Left colon (tissue), 2 donors: Measurements from ENCODE around the gene ADAMTS2. TPM values are rescaled to one million over a fixed set of nuclear protein-coding genes. Genes with fewer than 3 reads are reported as not detected.
A peak's percentile ranks its signal among the peaks of the same experiment; 100 is the strongest.

Experiments
- ATAC-seq: fragments of 200-7000 bp; cut with Tn5 transposase; one replicate; pipeline ENCODE4 v1.9.1; 2020; ENCODE audit warnings: mild to moderate bottlenecking, moderate library complexity
- DNase-seq, 2 donors: peaks; one replicate each; pipeline ENCODE4 v3.0.0-alpha.2; 2020
- intact Hi-C, 2 donors: fragments of 100-400 bp; cut with DNase I in 1 of 2; cut with micrococcal nuclease in 1 of 2; formaldehyde crosslinking; loops; one replicate each; pipeline versions ENCODE4 v1.11.2 to v1.14.0; 2022; cut with DNase I, micrococcal nuclease
- total RNA-seq, 2 donors: library from RNA; stranded (reverse); fragmentation: NEBNext Ultra II Directional; extraction: Animal tissue kit (Norgen Biotek cat#: 25700); gene quantifications; one replicate each; pipeline ENCODE4 v1.2.1, GENCODE V29; 2021
- donor health status: DM: no; HTN: no; CAD: no.
- donor health status: DM: yes; HTN: yes; CAD: no.

The ADAMTS2 gene
- total RNA-seq, 2 donors from 2014 or later, result 2.6 to 4.4 TPM

- ATAC-seq (no peak), DNase-seq (peak in 1 of 2 donors; percentile 9)
- intact Hi-C loops, result no loop called here
Observed at GRCh38 chr5:179125789-179126505, 219.3 kb downstream of the ADAMTS2 start.

- no peak for ATAC-seq
- intact Hi-C loops, result no loop called here
- DNase-seq, result peak in 1 of 2 donors; percentile 10
Observed at GRCh38 chr5:179124853-179125788, 220.1 kb downstream of the ADAMTS2 start.

- intact Hi-C loops, result no loop called here
- ATAC-seq (no peak), DNase-seq (no peak)
Observed at GRCh38 chr5:179124273-179124852, 220.9 kb downstream of the ADAMTS2 start.

- intact Hi-C loops, result no loop called here
- no peak for DNase-seq
- ATAC-seq, result no peak
Observed at GRCh38 chr5:179123491-179124272, 221.6 kb downstream of the ADAMTS2 start.

- intact Hi-C loops, result no loop called here
- ATAC-seq, result no peak
- DNase-seq, result no peak
Observed at GRCh38 chr5:179123109-179123426, 222.2 kb downstream of the ADAMTS2 start.

GRCh38 chr5:179122411-179123108 is 222.7 kb downstream of the ADAMTS2 start:
- DNase-seq (no peak), ATAC-seq (no peak)
- intact Hi-C loops, result no loop called here

- ATAC-seq (no peak), DNase-seq (no peak)
- intact Hi-C loops, result no loop called here
Observed at GRCh38 chr5:179121667-179122111, 223.6 kb downstream of the ADAMTS2 start.

GRCh38 chr5:179120951-179121666 is 224.2 kb downstream of the ADAMTS2 start:
- intact Hi-C loops, result no loop called here
- no peak for DNase-seq

GRCh38 chr5:179120421-179120861 is 224.8 kb downstream of the ADAMTS2 start:
- intact Hi-C loops, result no loop called here
- no peak for DNase-seq

More at GRCh38 chr5:179120951-179121666, 224.2 kb downstream of the ADAMTS2 start:
- no peak for ATAC-seq

GRCh38 chr5:179119415-179120170 is 225.7 kb downstream of the ADAMTS2 start:
- DNase-seq, result peak in 1 of 2 donors; percentile 11
- intact Hi-C loops, result no loop called here
- ATAC-seq, result no peak

More at GRCh38 chr5:179120421-179120861, 224.8 kb downstream of the ADAMTS2 start:
- ATAC-seq, result no peak

GRCh38 chr5:179118756-179119414 is 226.4 kb downstream of the ADAMTS2 start:
- intact Hi-C loops, result no loop called here
- DNase-seq, result peak in 1 of 2 donors; percentile 2

GRCh38 chr5:179118338-179118737 is 226.9 kb downstream of the ADAMTS2 start:
- ATAC-seq (no peak), DNase-seq (no peak)
- intact Hi-C loops, result no loop called here

More at GRCh38 chr5:179118756-179119414, 226.4 kb downstream of the ADAMTS2 start:
- ATAC-seq, result no peak

- intact Hi-C loops, result no loop called here
- ATAC-seq (no peak), DNase-seq (peak in 1 of 2 donors; percentile 9)
Observed at GRCh38 chr5:179115845-179116524, 229.3 kb downstream of the ADAMTS2 start.

- intact Hi-C loops, result no loop called here
- ATAC-seq (no peak), DNase-seq (peak in 1 of 2 donors; percentile 1)
Observed at GRCh38 chr5:179115307-179115706, 230.0 kb downstream of the ADAMTS2 start.

- ATAC-seq (no peak), DNase-seq (no peak)
Observed at GRCh38 chr5:179114756-179115155, 230.5 kb downstream of the ADAMTS2 start.

More at GRCh38 chr5:179114756-179115155, 230.5 kb downstream of the ADAMTS2 start:
- intact Hi-C loops, result no loop called here
